ENCODE results near the gene MEX3B.
"Not testable (repeated sequence)": the region's sequence is repeated elsewhere in the genome, so short reads cannot be mapped to it uniquely, and the experiment has no call there.

Gene MEX3B

GRCh38 chr15:82005239-82005638, 40.6 kb downstream of the MEX3B start:
- no peak for DNase-seq (ENCODE audit: low read depth in 3 of 3)

GRCh38 chr15:82003916-82004315, 41.9 kb downstream of the MEX3B start:
- DNase-seq (ENCODE audit: low read depth in 3 of 3): no peak

- DNase-seq (ENCODE audit: low read depth in 3 of 3): not testable (repeated sequence)
These were observed 50.7 kb downstream of the MEX3B start for GRCh38 chr15:81995081-81995480.

- no peak for DNase-seq (ENCODE audit: low read depth in 3 of 3)
These were observed 53.3 kb downstream of the MEX3B start for GRCh38 chr15:81992523-81992922.
